HepG2 (cell line): ENCODE measurements around the gene PCGF3. TPM values are rescaled to one million over a fixed set of nuclear protein-coding genes. Genes with fewer than 3 reads are reported as not detected.

ENCODE experiments used
- ATF4 ChIP-seq, 2 experiments: fragments of 450-650 bp in 1 of 2; sonication (generic) in 1 of 2; formaldehyde crosslinking; IDR thresholded peaks; 2 replicates each; pipeline versions ENCODE4 v1.5.0 to v1.8.0; 2020 to 2022; ENCODE audit warnings: mild to moderate bottlenecking in 1 of 2, missing genetic modification reagents in 1 of 2
- EHMT2 ChIP-seq: fragments of 200-600 bp; sonication (generic); IDR thresholded peaks from 2 replicates; pipeline ENCODE4 v1.7.0; 2017; ENCODE audit warnings: antibody characterized with exemption, low read depth, low read length, borderline replicate concordance
- KDM2A ChIP-seq: sonication (generic); formaldehyde crosslinking; IDR thresholded peaks from 2 replicates; pipeline ENCODE4 v1.4.0; 2020; ENCODE audit warnings: low read depth, missing genetic modification reagents, borderline replicate concordance
- MLLT10 ChIP-seq: sonication (generic); formaldehyde crosslinking; IDR thresholded peaks from 2 replicates; pipeline ENCODE4 v1.4.0; 2020; ENCODE audit warnings: missing genetic modification reagents
- POGZ ChIP-seq: sonication (generic); formaldehyde crosslinking; IDR thresholded peaks from 2 replicates; pipeline ENCODE4 v1.4.0; 2020; ENCODE audit warnings: mild to moderate bottlenecking, missing genetic modification reagents
- RBM39 ChIP-seq: fragments of 200-400 bp; formaldehyde crosslinking; IDR thresholded peaks from one replicate; pipeline ENCODE4 v1.6.1; 2018; ENCODE audit warnings: antibody characterized with exemption, mild to moderate bottlenecking, low read depth, low read length; ENCODE audit not compliant: poor library complexity, severe bottlenecking
- RNF2 ChIP-seq: fragments of 450-650 bp; conservative IDR thresholded peaks from 2 replicates; pipeline ENCODE4 v1.6.1; 2016; ENCODE audit warnings: low read depth
- SOX5 ChIP-seq: IDR thresholded peaks from 2 replicates; pipeline ENCODE4 v1.6.1; 2016; ENCODE audit warnings: borderline replicate concordance
- THYN1 ChIP-seq: sonication (generic); formaldehyde crosslinking; IDR thresholded peaks from 2 replicates; pipeline ENCODE4 v1.8.1; 2023; ENCODE audit warnings: low read depth, mild to moderate bottlenecking, moderate library complexity, missing genetic modification reagents, borderline replicate concordance
- ZFP91 ChIP-seq: sonication (generic); formaldehyde crosslinking; IDR thresholded peaks from 2 replicates; pipeline ENCODE4 v1.9.0; 2022; ENCODE audit warnings: missing genetic modification reagents, mild to moderate bottlenecking, borderline replicate concordance
- ZMAT3 ChIP-seq: sonication (generic); formaldehyde crosslinking; conservative IDR thresholded peaks from 2 replicates; pipeline ENCODE4 v1.7.0; 2021; ENCODE audit warnings: missing genetic modification reagents
- ZMYM3 ChIP-seq: sonication (generic); formaldehyde crosslinking; IDR thresholded peaks from 2 replicates; pipeline ENCODE4 v1.5.1; 2020; ENCODE audit warnings: mild to moderate bottlenecking, missing genetic modification reagents
- ZNF124 ChIP-seq: sonication (generic); formaldehyde crosslinking; IDR thresholded peaks from 2 replicates; pipeline ENCODE4 v1.4.0; 2020; ENCODE audit warnings: missing genetic modification reagents
- ZNF143 ChIP-seq: sonication (generic); formaldehyde crosslinking; IDR thresholded peaks from 2 replicates; pipeline ENCODE4 v1.4.0; 2020; ENCODE audit warnings: missing genetic modification reagents
- ZNF232 ChIP-seq: sonication (generic); formaldehyde crosslinking; IDR thresholded peaks from 2 replicates; pipeline ENCODE4 v1.4.0; 2020; ENCODE audit warnings: missing genetic modification reagents, borderline replicate concordance
- ZNF264 ChIP-seq: sonication (generic); formaldehyde crosslinking; IDR thresholded peaks from 2 replicates; pipeline ENCODE4 v1.4.0; 2020; ENCODE audit warnings: missing genetic modification reagents
- ZNF317 ChIP-seq: sonication (generic); formaldehyde crosslinking; IDR thresholded peaks from 2 replicates; pipeline ENCODE4 v1.5.0; 2020; ENCODE audit warnings: mild to moderate bottlenecking, missing genetic modification reagents
- ZNF691 ChIP-seq: sonication (generic); formaldehyde crosslinking; IDR thresholded peaks from 2 replicates; pipeline ENCODE4 v1.4.0; 2020; ENCODE audit warnings: missing genetic modification reagents, low read depth, mild to moderate bottlenecking, borderline replicate concordance
- polyA plus RNA-seq, 8 experiments: library from polyadenylated mRNA; depleted of rRNA in 3 of 8; stranded (reverse) in 7 of 8; unstranded in 1 of 8; fragments of >200 nt; fragmentation: Illumina TruSeq in 4 of 8; extraction: Trizol in 4 of 8; gene quantifications; 2 replicates each; pipeline versions ENCODE4 v1.2.1 to v1.2.3, GENCODE V29; 2011 to 2016; ENCODE audit warnings: low read depth in 4 of 8, missing spikeins in 1 of 8, mixed read lengths in 1 of 8; ENCODE audit not compliant: insufficient read depth in 1 of 8
- total RNA-seq, 5 experiments: library from RNA; depleted of rRNA; stranded (reverse); fragments of >200 nt; fragmentation: Illumina TruSeq; extraction: Trizol; gene quantifications; 2 replicates each; pipeline ENCODE4 v1.2.3, GENCODE V29; 2016; ENCODE audit warnings: low read depth in 1 of 5
- TF ChIP-seq, protein P1 (sequence below), 2 experiments: sonication (generic) in 1 of 2; formaldehyde crosslinking in 1 of 2; IDR thresholded peaks; 2 replicates each; pipeline versions ENCODE4 v1.4.0 to v1.6.1; 2018 to 2020; ENCODE audit warnings: missing genetic modification reagents in 2 of 2, borderline replicate concordance in 1 of 2, low read depth in 1 of 2, mild to moderate bottlenecking in 1 of 2, missing biosample characterization in 1 of 2
- TF ChIP-seq, protein P2 (sequence below): sonication (generic); formaldehyde crosslinking; IDR thresholded peaks from 2 replicates; pipeline ENCODE4 v1.4.0; 2020; ENCODE audit warnings: missing genetic modification reagents

PCGF3 gene
- total and polyA plus RNA-seq, 2 of the 13 experiments (the other 11 are each of a cell fraction or from before 2014, with no cell fraction given): 28.6 to 66.2 TPM

DNA sequence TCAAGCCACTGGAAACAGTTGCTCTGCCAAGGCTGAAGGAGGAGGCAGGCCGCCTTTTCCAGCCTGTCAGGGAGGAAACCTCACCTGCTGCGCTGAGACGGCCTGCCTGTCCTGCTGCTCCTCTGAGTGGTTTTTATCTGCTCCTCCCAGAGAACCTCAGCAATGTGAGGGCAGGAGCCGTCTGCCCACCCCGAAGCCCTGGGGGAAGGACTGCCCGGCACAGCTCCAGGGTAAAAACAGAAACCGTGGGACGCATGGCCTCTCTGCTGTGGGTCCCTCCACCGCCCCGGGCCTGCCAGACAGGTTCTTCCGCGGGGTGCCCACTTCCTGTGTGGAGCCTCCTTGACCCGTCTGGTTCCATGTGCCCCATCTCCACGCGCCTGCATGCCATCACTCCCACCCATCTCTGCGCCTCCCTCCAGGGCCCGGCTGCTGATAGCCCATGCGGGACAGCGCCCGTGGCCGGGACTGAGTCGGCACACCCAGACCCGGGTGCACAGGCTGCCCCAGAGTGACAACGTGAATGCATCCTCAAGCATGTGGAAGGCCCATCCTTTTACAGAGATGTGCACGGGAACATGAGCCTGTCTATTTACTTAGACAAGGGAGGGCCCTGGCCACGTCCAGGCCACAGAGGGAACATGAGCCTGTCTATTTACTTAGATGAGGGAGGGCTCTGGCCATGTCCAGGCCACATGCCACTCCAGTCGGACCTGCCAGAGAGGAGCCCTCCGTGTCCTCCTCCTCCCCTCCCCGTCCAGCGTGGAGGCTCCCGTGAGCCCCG is 12.7 kb upstream of the PCGF3 start (continued):
- no peak for TF ChIP-seq THYN1 (CRISPR knock-in tag)
- TF ChIP-seq MLLT10 (CRISPR knock-in tag): no peak
- peak; percentile 58; the same call in 1 of the 2 replicates for TF ChIP-seq ZMYM3
- peak; percentile 29; the same call in 1 of the 2 replicates for TF ChIP-seq ZNF232 (CRISPR knock-in tag)
- TF ChIP-seq, protein P1, sequence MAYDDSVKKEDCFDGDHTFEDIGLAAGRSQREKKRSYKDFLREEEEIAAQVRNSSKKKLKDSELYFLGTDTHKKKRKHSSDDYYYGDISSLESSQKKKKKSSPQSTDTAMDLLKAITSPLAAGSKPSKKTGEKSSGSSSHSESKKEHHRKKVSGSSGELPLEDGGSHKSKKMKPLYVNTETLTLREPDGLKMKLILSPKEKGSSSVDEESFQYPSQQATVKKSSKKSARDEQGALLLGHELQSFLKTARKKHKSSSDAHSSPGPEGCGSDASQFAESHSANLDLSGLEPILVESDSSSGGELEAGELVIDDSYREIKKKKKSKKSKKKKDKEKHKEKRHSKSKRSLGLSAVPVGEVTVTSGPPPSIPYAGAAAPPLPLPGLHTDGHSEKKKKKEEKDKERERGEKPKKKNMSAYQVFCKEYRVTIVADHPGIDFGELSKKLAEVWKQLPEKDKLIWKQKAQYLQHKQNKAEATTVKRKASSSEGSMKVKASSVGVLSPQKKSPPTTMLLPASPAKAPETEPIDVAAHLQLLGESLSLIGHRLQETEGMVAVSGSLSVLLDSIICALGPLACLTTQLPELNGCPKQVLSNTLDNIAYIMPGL (CRISPR knock-in tag; IDR thresholded peaks at IDR 0.05; ENCODE audit: borderline replicate concordance in 1 of 2, low read depth in 1 of 2): 0 out of 4 replicates have a peak, but pooled peaks of 1 of the 2 experiments have one; percentile 16
- no peak for TF ChIP-seq EHMT2
- peak; percentile 87 for TF ChIP-seq SOX5 (CRISPR knock-in tag)
- TF ChIP-seq KDM2A (CRISPR knock-in tag): peak; percentile 58; the same call in 1 of the 2 replicates
- TF ChIP-seq, protein P2, sequence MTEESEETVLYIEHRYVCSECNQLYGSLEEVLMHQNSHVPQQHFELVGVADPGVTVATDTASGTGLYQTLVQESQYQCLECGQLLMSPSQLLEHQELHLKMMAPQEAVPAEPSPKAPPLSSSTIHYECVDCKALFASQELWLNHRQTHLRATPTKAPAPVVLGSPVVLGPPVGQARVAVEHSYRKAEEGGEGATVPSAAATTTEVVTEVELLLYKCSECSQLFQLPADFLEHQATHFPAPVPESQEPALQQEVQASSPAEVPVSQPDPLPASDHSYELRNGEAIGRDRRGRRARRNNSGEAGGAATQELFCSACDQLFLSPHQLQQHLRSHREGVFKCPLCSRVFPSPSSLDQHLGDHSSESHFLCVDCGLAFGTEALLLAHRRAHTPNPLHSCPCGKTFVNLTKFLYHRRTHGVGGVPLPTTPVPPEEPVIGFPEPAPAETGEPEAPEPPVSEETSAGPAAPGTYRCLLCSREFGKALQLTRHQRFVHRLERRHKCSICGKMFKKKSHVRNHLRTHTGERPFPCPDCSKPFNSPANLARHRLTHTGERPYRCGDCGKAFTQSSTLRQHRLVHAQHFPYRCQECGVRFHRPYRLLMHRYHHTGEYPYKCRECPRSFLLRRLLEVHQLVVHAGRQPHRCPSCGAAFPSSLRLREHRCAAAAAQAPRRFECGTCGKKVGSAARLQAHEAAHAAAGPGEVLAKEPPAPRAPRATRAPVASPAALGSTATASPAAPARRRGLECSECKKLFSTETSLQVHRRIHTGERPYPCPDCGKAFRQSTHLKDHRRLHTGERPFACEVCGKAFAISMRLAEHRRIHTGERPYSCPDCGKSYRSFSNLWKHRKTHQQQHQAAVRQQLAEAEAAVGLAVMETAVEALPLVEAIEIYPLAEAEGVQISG (CRISPR knock-in tag): peak; percentile 45; the same call in 1 of the 2 replicates
- TF ChIP-seq ZNF691 (CRISPR knock-in tag): peak; percentile 78; the same call in 1 of the 2 replicates
- TF ChIP-seq ZNF143 (CRISPR knock-in tag): no peak
- peak; percentile 79; the same call in 1 of the 2 replicates for TF ChIP-seq ZMAT3
- peak in 1 of 2 experiments; percentile 60; a peak in 2 of 4 replicates for TF ChIP-seq ATF4 (CRISPR knock-in tag; IDR thresholded peaks at IDR 0.05)
- 0 out of 2 replicates have a peak, but pooled peaks have one; percentile 28 for TF ChIP-seq ZNF124
- peak; percentile 56; the same call in 1 of the 2 replicates for TF ChIP-seq ZNF264
- no peak for TF ChIP-seq POGZ
- TF ChIP-seq ZNF317: 0 out of 2 replicates have a peak, but pooled peaks have one; percentile 32
- TF ChIP-seq RNF2: peak; percentile 77
- peak; percentile 36; the same call in 1 of the 2 replicates for TF ChIP-seq ZFP91 (CRISPR knock-in tag)
- no peak for TF ChIP-seq RBM39
